Stimulated activated naive CD4-positive, alpha-beta T cell (primary cell): Measurements from ENCODE around the gene SEMA4C.

Experiments used
- DNase-seq, 6 experiments: peaks; one replicate each; lab custom pipeline; 2025; lab: John Stamatoyannopoulos, UW

The SEMA4C gene, protein sequence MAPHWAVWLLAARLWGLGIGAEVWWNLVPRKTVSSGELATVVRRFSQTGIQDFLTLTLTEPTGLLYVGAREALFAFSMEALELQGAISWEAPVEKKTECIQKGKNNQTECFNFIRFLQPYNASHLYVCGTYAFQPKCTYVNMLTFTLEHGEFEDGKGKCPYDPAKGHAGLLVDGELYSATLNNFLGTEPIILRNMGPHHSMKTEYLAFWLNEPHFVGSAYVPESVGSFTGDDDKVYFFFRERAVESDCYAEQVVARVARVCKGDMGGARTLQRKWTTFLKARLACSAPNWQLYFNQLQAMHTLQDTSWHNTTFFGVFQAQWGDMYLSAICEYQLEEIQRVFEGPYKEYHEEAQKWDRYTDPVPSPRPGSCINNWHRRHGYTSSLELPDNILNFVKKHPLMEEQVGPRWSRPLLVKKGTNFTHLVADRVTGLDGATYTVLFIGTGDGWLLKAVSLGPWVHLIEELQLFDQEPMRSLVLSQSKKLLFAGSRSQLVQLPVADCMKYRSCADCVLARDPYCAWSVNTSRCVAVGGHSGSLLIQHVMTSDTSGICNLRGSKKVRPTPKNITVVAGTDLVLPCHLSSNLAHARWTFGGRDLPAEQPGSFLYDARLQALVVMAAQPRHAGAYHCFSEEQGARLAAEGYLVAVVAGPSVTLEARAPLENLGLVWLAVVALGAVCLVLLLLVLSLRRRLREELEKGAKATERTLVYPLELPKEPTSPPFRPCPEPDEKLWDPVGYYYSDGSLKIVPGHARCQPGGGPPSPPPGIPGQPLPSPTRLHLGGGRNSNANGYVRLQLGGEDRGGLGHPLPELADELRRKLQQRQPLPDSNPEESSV

DNA sequence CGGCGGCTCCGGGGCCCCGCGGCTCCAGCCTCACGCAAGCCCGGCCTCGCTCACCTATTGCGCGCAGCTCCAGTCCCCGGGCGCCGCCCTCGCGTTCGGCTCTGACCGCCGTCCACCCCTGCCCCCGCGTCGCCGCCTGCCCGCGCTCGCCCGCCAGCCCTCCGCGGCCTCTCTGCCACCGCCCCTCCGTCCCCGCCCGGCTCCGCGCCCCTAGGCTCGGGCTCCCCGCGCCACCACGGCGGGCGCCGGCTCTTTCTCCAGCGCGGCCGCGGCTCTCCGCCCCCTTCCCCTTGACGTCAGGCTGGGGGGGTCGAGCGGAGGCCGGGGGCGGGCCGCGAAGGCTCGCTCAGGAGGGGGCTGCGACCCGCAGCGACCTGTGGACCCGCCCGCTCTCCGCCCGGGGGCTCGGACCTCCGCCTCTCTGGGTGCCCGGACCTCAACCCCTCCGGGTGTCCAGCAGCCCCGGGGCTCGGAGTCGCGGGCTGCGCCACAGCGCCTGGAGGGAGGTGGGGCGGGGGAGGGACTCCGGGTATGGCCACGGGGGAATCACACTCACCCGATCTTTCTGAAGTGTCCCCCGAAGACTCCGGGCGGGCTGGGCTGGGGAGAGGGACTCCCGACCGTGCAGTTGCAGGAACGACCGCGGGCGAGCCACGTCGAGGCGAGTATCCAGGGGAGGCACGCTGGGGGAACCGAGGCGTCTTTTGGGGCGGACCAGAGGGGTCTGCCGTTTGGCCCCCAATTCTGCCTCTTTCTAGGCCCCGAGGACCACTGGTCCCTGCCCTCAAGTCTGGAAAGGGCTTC lies at the start of gene SEMA4C:
Gene SEMA4C (minus strand): TSS at position 259 of the 804 bp plus-strand sequence. CDS start 2,194 bp downstream, outside the sequence.
- peak; percentile 41 to 74 (median 62) for DNase-seq

- DNase-seq: no peak
These were observed 49.1 kb upstream of the SEMA4C start for GRCh38 chr2:96918754-96919550.

GRCh38 chr2:96918092-96918753 lies 48.3 kb upstream of the SEMA4C start:
- no peak for DNase-seq

GRCh38 chr2:96916646-96917543 lies 47.0 kb upstream of the SEMA4C start:
- peak in 2 of 6 experiments; percentile 6 to 13 for DNase-seq

- no peak for DNase-seq
These were observed 46.3 kb upstream of the SEMA4C start for GRCh38 chr2:96916156-96916630.

- DNase-seq: no peak
These were observed 44.5 kb upstream of the SEMA4C start for GRCh38 chr2:96914332-96914731.

DNA sequence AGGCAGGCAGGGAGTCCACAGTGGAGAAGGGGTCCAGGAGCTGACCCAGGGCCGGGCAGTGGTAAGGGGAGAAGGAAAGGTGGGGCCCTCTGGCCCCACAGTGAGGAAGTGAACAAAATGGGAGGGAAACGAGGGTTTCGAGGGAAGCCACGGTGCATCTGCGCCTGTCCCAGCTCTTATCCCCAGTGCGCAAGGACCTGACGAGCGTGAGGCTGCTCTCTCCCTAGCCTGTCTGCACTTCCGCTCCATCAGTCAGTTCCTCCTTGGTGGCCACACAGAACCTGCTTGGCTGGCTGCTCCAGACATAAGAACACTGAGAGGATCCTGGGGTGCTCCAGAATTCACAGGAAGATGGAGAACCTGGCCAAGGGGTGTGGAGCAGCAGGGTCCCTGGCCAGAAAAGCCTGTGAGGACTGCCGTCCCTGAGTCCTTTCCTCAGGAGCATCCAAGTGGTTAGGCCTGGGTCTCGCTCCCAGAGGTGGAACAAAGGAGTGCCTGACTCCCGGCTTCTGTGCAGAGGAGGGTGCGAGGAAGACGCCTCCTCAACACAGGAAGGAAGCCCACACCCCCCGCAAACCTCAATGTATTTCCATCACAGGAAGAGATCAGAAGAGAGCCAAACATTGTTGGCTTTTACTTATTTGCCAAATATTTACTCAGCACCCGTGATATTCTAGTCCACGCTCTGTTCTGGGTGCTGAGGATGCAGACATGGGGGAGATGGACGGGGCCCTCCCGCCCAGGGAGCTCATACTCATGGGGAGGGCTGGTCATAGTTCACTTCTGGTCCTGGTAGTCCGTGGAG lies 43.7 kb upstream of the SEMA4C start:
- peak; percentile 27 to 73 (median 50) for DNase-seq

- DNase-seq: no peak
These were observed 43.2 kb upstream of the SEMA4C start for GRCh38 chr2:96913117-96913397.

- peak in 1 of 6 experiments; percentile 36 for DNase-seq
These were observed 42.7 kb upstream of the SEMA4C start for GRCh38 chr2:96912346-96913116.

DNA sequence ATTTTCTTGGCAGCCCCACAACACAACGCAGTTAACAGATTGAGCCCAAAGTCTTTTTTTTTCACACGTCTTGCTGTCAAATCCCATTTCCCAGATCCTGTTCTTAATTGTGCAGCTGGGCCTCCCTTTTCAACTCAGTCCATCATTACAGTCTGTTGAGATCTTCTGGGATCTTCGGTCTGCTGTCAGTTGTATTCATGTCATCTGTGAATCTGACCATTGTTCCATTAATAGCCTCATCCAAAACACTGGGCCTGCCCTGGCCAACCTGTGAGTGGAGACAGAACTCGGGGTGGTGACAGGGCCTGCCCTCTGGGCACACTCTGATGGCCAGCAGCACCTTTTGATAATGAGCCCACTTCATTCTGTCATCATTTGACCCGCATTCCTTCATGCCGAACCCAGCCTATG lies 39.7 kb upstream of the SEMA4C start:
- no peak for DNase-seq

DNA sequence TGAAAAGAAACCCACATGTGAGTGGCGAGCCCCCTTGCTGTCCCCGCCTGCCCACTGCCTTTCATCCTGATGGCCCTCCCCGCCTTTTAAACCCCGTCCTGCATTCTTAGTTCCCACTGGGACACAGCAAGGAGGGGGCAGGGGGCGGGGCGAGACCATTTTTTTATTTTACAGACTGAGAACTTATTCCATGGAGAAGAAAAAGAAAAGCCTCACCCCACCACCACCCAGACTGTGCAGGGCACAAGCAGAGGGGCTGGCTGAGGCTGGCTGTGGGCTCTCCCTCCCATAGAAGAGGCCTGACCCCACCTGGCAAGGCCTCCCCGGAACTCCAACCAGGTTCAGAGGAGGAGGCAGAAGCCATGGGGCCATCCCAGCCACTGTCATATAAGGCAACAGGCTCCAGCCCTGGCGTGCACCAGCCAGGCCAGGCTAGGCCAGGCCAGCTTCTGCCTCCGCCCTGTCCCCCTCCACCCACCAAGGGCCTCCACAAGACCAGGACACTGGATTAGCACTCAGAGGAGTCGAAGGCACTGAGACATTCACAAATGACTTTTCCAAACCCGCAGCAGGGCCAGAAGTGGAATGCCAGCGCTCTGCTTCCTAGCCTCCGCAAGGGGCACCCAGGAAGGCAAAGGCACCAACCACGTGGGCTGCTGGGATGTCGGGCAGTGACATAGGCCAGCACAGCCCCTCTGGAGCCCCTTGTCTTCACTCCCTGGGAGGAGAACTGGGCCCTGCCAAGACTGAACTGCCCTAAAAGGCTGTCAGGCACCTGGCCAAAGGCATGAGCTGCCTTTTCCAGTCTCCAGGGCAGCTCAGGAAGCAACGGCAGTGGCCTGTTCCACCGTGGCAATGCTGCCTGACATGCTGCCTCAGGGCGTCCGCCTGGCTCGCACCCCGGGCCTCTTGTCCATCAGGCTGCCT lies 37.5 kb upstream of the SEMA4C start:
- no peak for DNase-seq

GRCh38 chr2:96906729-96907114 lies 36.8 kb upstream of the SEMA4C start:
- DNase-seq: no peak

DNA sequence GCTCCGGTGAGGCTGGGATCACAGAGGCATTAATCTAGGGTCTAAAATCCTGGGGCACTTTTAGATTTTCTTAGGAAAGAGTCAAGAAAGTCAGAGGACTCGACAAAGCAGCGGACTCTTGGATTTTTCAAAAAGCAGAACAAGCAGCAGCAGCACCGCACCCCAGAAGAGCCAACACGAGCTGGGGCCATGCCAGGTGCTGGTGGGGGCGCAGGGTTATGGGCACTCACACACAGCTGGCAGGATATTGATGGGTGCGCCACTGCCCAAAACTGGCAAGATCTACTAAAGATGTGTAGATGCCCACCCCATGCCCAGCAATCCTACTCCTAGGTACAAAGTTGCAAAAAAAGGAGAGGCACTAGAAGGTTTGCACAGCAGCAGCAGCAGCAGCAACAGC lies 33.9 kb upstream of the SEMA4C start:
- DNase-seq: no peak

DNA sequence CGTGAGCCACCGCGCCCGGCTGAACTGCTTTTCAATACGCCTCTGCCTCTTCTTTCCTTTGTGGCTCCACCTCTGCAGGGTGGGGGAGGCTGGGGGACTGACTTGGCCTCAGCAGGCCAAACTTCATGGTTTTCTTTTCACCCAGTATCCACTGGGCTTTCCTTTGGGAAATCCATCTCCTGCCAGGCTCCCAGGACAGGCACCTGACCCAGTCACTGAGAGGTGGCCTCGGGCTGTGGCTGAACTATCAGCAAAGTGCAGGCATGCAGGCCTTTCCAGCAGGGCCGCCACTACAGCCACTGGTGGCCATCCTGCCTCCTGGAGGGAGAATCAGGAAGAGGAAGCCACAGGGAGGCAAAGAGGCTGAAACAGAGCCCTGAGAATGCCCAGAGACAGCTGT lies 33.4 kb upstream of the SEMA4C start:
- no peak for DNase-seq

- no peak for DNase-seq
These were observed 30.4 kb upstream of the SEMA4C start for GRCh38 chr2:96900237-96900636.

GRCh38 chr2:96899413-96899741 lies 29.5 kb upstream of the SEMA4C start:
- no peak for DNase-seq
